Gastroesophageal sphincter (tissue), 3 donors: Measurements from ENCODE around the gene RREB1.
"Not testable (repeated sequence)": the region's sequence is repeated elsewhere in the genome, so short reads cannot be mapped to it uniquely, and the experiment has no call there.

ENCODE experiments used
- POLR2AphosphoS5 ChIP-seq: sonication (generic); formaldehyde crosslinking; IDR thresholded peaks from one replicate; pipeline ENCODE4 v1.6.1; 2017; ENCODE audit warnings: antibody characterized with exemption
- TF ChIP-seq, protein P1 (sequence below), 4 experiments: fragments of 200-600 bp in 2 of 4; fragments of 450-650 bp in 2 of 4; sonication (generic) in 1 of 4; IDR thresholded peaks; one replicate each; pipeline ENCODE4 v1.5.1; 2017 to 2019; ENCODE audit warnings: antibody characterized with exemption in 4 of 4, mild to moderate bottlenecking in 2 of 4, moderate library complexity in 2 of 4

DNA sequence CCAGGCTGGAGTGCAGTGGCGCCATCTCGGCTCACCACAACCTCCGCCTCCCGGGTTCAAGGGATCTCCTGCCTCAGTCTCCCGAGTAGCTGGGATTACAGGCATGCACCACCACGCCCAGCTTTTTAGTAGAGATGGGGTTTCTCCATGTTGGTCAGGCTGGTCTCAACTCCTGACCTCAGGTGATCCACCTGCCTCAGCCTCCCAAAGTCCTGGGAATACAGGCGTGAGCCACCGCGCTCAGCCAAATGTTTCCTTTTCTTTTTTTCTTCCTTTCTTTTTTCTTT is 155.7 kb downstream of the RREB1 start:
- TF ChIP-seq, protein P1, sequence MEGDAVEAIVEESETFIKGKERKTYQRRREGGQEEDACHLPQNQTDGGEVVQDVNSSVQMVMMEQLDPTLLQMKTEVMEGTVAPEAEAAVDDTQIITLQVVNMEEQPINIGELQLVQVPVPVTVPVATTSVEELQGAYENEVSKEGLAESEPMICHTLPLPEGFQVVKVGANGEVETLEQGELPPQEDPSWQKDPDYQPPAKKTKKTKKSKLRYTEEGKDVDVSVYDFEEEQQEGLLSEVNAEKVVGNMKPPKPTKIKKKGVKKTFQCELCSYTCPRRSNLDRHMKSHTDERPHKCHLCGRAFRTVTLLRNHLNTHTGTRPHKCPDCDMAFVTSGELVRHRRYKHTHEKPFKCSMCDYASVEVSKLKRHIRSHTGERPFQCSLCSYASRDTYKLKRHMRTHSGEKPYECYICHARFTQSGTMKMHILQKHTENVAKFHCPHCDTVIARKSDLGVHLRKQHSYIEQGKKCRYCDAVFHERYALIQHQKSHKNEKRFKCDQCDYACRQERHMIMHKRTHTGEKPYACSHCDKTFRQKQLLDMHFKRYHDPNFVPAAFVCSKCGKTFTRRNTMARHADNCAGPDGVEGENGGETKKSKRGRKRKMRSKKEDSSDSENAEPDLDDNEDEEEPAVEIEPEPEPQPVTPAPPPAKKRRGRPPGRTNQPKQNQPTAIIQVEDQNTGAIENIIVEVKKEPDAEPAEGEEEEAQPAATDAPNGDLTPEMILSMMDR (IDR thresholded peaks at IDR 0.05): not testable (repeated sequence)
- not testable (repeated sequence) for TF ChIP-seq POLR2AphosphoS5
